ENCODE results near the gene NDUFS7. TPM values are rescaled to one million over a fixed set of nuclear protein-coding genes. Genes with fewer than 3 reads are reported as not detected.

NDUFS7 gene
- 71.7 and 74.4 TPM in 2 replicates for total RNA-seq
- long read RNA-seq, transcript NDUFS7-201 (8 exons, 1,039 nt), result major isoform, 8 of 11 reads
- long read RNA-seq, partial matches to known transcripts, result 0 of 11 reads
- long read RNA-seq, other reads (novel, unspliced or antisense), result 1 of 11 reads

- H3K4me3 Mint-ChIP-seq (ENCODE audit: unreplicated experiment), result peak within 1 kb of the TSS; percentile 85
- no peaks in the 10 kb centered on the region for H3K27me3 Mint-ChIP-seq (ENCODE audit: unreplicated experiment)
- peak; percentile 98 for DNase-seq (ENCODE audit: extremely low spot score, unreplicated experiment)
- no peaks in the 10 kb centered on the region for H3K9me3 Mint-ChIP-seq (ENCODE audit: unreplicated experiment)
- H3K36me3 Mint-ChIP-seq (ENCODE audit: unreplicated experiment), result no peaks in the 10 kb centered on the region
- peak within 1 kb of the TSS; percentile 85 for H3K27ac Mint-ChIP-seq (ENCODE audit: unreplicated experiment)
- peaks cover 18% of the 10 kb centered on the region for H3K4me1 Mint-ChIP-seq (ENCODE audit: unreplicated experiment)
- peak; percentile 29 for TF ChIP-seq CTCF (IDR thresholded peaks at IDR 0.05)
Measured at GRCh38 chr19:1383312-1384084, at the start of gene NDUFS7. NDUFS7 (plus strand) TSS chr19:1383907; CDS start chr19:1383927, 20 bp downstream.

- H3K4me3 Mint-ChIP-seq (ENCODE audit: unreplicated experiment), result no peak overlapping the region
- no peak for TF ChIP-seq CTCF (IDR thresholded peaks at IDR 0.05)
- H3K4me1 Mint-ChIP-seq (ENCODE audit: unreplicated experiment), result no peaks in the 10 kb centered on the region
- H3K9me3 Mint-ChIP-seq (ENCODE audit: unreplicated experiment), result no peaks in the 10 kb centered on the region
- DNase-seq (ENCODE audit: extremely low spot score, unreplicated experiment), result no peak
- no peaks in the 10 kb centered on the region for H3K27me3 Mint-ChIP-seq (ENCODE audit: unreplicated experiment)
- H3K36me3 Mint-ChIP-seq (ENCODE audit: unreplicated experiment), result no peaks in the 10 kb centered on the region
- H3K27ac Mint-ChIP-seq (ENCODE audit: unreplicated experiment), result no peak overlapping the region
Measured at GRCh38 chr19:1336079-1336684, 47.5 kb upstream of the NDUFS7 start.

- no peak overlapping the region for H3K27ac Mint-ChIP-seq (ENCODE audit: unreplicated experiment)
- no peaks in the 10 kb centered on the region for H3K36me3 Mint-ChIP-seq (ENCODE audit: unreplicated experiment)
- peaks cover 2% of the 10 kb centered on the region for H3K27me3 Mint-ChIP-seq (ENCODE audit: unreplicated experiment)
- no peaks in the 10 kb centered on the region for H3K4me1 Mint-ChIP-seq (ENCODE audit: unreplicated experiment)
- no peak for DNase-seq (ENCODE audit: extremely low spot score, unreplicated experiment)
- H3K4me3 Mint-ChIP-seq (ENCODE audit: unreplicated experiment), result no peak overlapping the region
- TF ChIP-seq CTCF (IDR thresholded peaks at IDR 0.05), result no peak
- H3K9me3 Mint-ChIP-seq (ENCODE audit: unreplicated experiment), result no peaks in the 10 kb centered on the region
Measured at GRCh38 chr19:1340681-1341469, 42.8 kb upstream of the NDUFS7 start.

- Mint-ChIP-seq H3K4me1 (ENCODE audit: unreplicated experiment) (no peaks in the 10 kb centered on the region), H3K9me3 (ENCODE audit: unreplicated experiment) (no peaks in the 10 kb centered on the region), H3K4me3 (ENCODE audit: unreplicated experiment) (no peak overlapping the region), H3K27ac (ENCODE audit: unreplicated experiment) (no peak overlapping the region), H3K27me3 (ENCODE audit: unreplicated experiment) (peaks cover 2% of the 10 kb centered on the region), H3K36me3 (ENCODE audit: unreplicated experiment) (no peaks in the 10 kb centered on the region)
- no peak for TF ChIP-seq CTCF (IDR thresholded peaks at IDR 0.05)
- DNase-seq (ENCODE audit: extremely low spot score, unreplicated experiment), result no peak
Measured at GRCh38 chr19:1343041-1343440, 40.7 kb upstream of the NDUFS7 start.

All from osteocyte (in vitro differentiated cells).